ENCODE measurements around the gene ARHGAP31. TPM values are rescaled to one million over a fixed set of nuclear protein-coding genes. Genes with fewer than 3 reads are reported as not detected.

The ARHGAP31 gene
- total RNA-seq (2021), result 3.7 to 7.2 TPM (median 4.2 TPM) in 3 replicates
- percentile 54 among the genes with signal in this experiment for Bru-seq, nascent RNA
- long read RNA-seq, experiment 1, full-length matches to known transcripts, result 8 of 21 reads
- long read RNA-seq, experiment 1, partial matches to known transcripts, result 10 of 21 reads
- long read RNA-seq, experiment 1, other reads (novel, unspliced or antisense), result 3 of 21 reads
- long read RNA-seq, experiment 2, full-length matches to known transcripts, result 1 of 6 reads
- long read RNA-seq, experiment 2, partial matches to known transcripts, result 0 of 6 reads
- long read RNA-seq, experiment 2, other reads (novel, unspliced or antisense), result 5 of 6 reads
- long read RNA-seq, experiment 3, result 0 reads

- Mint-ChIP-seq H3K36me3 (no peaks in the 10 kb centered on the region), H3K27me3 (ENCODE audit: low read depth) (peaks cover 13% of the 10 kb centered on the region), H3K4me3 (peak within 1 kb of the TSS; percentile 81), H3K4me1 (peaks cover 42% of the 10 kb centered on the region), H3K9me3 (no peaks in the 10 kb centered on the region), H3K27ac (no peak within 1 kb of the TSS)
- ATAC-seq, result peak; percentile 57
- TF ChIP-seq KAT7 (CRISPR knock-in tag; IDR thresholded peaks at IDR 0.05; ENCODE audit: borderline replicate concordance) (0 out of 2 replicates have a peak, but pooled peaks have one; percentile 43), FOXK1 (CRISPR knock-in tag; IDR thresholded peaks at IDR 0.05) (0 out of 2 replicates have a peak, but pooled peaks have one; percentile 21), ZBTB21 (CRISPR knock-in tag; IDR thresholded peaks at IDR 0.05; ENCODE audit: borderline replicate concordance) (0 out of 2 replicates have a peak, but pooled peaks have one; percentile 26), ZNF317 (CRISPR knock-in tag; IDR thresholded peaks at IDR 0.05; ENCODE audit: borderline replicate concordance, low read depth) (no peak), MAX (CRISPR knock-in tag; IDR thresholded peaks at IDR 0.05) (peak; percentile 9; the same call in 1 of the 2 replicates), RELA (CRISPR knock-in tag; IDR thresholded peaks at IDR 0.05; ENCODE audit: borderline replicate concordance) (no peak), IRF1 (CRISPR knock-in tag; IDR thresholded peaks at IDR 0.05) (0 out of 2 replicates have a peak, but pooled peaks have one; percentile 23)
- DNase-seq (ENCODE audit: low spot score), result peak; percentile 63
- POLR2A ChIA-PET, result interaction anchor here (1.2 to 2.2 kb wide), 2 partner anchors 28 to 53 kb away, joined by 7 to 8 read pairs; partner anchors contain the start of gene B4GALT4
- CTCF ChIA-PET, result interaction anchor here (0.7 to 1.8 kb wide), 6 partner anchors 16 to 475 kb away, joined by 3 to 9 read pairs (median 4); partner anchors contain the start of gene B4GALT4
Observed at GRCh38 chr3:119293871-119294695, at the start of gene ARHGAP31. ARHGAP31 (plus strand) TSS chr3:119294383; CDS start chr3:119294905, 522 bp downstream.

- ChIA-PET POLR2A (interaction anchor here (0.6 kb wide), 1 partner anchor 55 kb away, joined by 3 read pairs; no protein-coding TSS in a partner anchor), CTCF (no interaction called here)
- Mint-ChIP-seq H3K27me3 (ENCODE audit: low read depth) (no peaks in the 10 kb centered on the region), H3K4me3 (no peak overlapping the region), H3K4me1 (peaks cover 6% of the 10 kb centered on the region; the same call in 1 of the 2 replicates), H3K36me3 (peaks cover 37% of the 10 kb centered on the region), H3K9me3 (peaks cover 43% of the 10 kb centered on the region), H3K27ac (no peak overlapping the region)
- TF ChIP-seq ZMAT4 (CRISPR knock-in tag; IDR thresholded peaks at IDR 0.05), result no peak
- no peak for TF ChIP-seq ATF1 (CRISPR knock-in tag; IDR thresholded peaks at IDR 0.05)
- no peak for TF ChIP-seq ZBTB21 (CRISPR knock-in tag; IDR thresholded peaks at IDR 0.05; ENCODE audit: borderline replicate concordance)
- TF ChIP-seq ATF3 (CRISPR knock-in tag; conservative IDR thresholded peaks at IDR 0.05), result no peak
- no peak for TF ChIP-seq NR1H2 (CRISPR knock-in tag; IDR thresholded peaks at IDR 0.05)
- ATAC-seq (no peak), DNase-seq (ENCODE audit: low spot score) (no peak)
Observed at GRCh38 chr3:119245778-119246177, 48.4 kb upstream of the ARHGAP31 start.

- no peak for DNase-seq (ENCODE audit: low spot score)
- Mint-ChIP-seq H3K9me3 (peaks cover 28% of the 10 kb centered on the region), H3K4me3 (no peak overlapping the region), H3K27ac (no peak overlapping the region; the same call in 1 of the 2 replicates), H3K36me3 (peaks cover under 1% of the 10 kb centered on the region; the same call in 1 of the 2 replicates), H3K27me3 (ENCODE audit: low read depth) (no peaks in the 10 kb centered on the region), H3K4me1 (peaks cover 50% of the 10 kb centered on the region)
- POLR2A ChIA-PET, result no interaction called here
- peak; percentile 97 for TF ChIP-seq HMGA2 (CRISPR knock-in tag; IDR thresholded peaks at IDR 0.05)
- TF ChIP-seq IRF2 (CRISPR knock-in tag; IDR thresholded peaks at IDR 0.05; ENCODE audit: borderline replicate concordance, low read depth), result no peak
- ATAC-seq, result no peak
- CTCF ChIA-PET, result no interaction called here
Observed at GRCh38 chr3:119255214-119255613, 39.0 kb upstream of the ARHGAP31 start.

GRCh38 chr3:119257111-119257510, 37.1 kb upstream of the ARHGAP31 start:
- CTCF ChIA-PET, result interaction anchor here (0.9 to 2.6 kb wide), 2 partner anchors 16 to 108 kb away, joined by 3 to 12 read pairs; partner anchors contain the start of gene B4GALT4
- peak overlapping the region; percentile 75 for H3K27ac Mint-ChIP-seq
- TF ChIP-seq ARID4B (CRISPR knock-in tag; IDR thresholded peaks at IDR 0.05; ENCODE audit: borderline replicate concordance), result no peak
- no peak for TF ChIP-seq TP53 (CRISPR knock-in tag; IDR thresholded peaks at IDR 0.05)
- TF ChIP-seq MAX (CRISPR knock-in tag; IDR thresholded peaks at IDR 0.05), result no peak
- no peak for TF ChIP-seq ZNF317 (CRISPR knock-in tag; IDR thresholded peaks at IDR 0.05; ENCODE audit: borderline replicate concordance, low read depth)

More at GRCh38 chr3:119257111-119257510, 37.1 kb upstream of the ARHGAP31 start:
- no peaks in the 10 kb centered on the region; the same call in 1 of the 2 replicates for H3K36me3 Mint-ChIP-seq
- ATAC-seq (no peak), DNase-seq (ENCODE audit: low spot score) (no peak)
- no peaks in the 10 kb centered on the region for H3K27me3 Mint-ChIP-seq (ENCODE audit: low read depth)
- H3K4me1 Mint-ChIP-seq, result peaks cover 62% of the 10 kb centered on the region
- H3K9me3 Mint-ChIP-seq, result peaks cover 13% of the 10 kb centered on the region
- no peak overlapping the region for H3K4me3 Mint-ChIP-seq
- POLR2A ChIA-PET, result no interaction called here

All from WTC11 (cell line).